Measurements from ENCODE around the gene IGSF6. TPM values are rescaled to one million over a fixed set of nuclear protein-coding genes. Genes with fewer than 3 reads are reported as not detected.

The IGSF6 gene
- total RNA-seq, 3 donors from 2014 or later = not detected

DNA sequence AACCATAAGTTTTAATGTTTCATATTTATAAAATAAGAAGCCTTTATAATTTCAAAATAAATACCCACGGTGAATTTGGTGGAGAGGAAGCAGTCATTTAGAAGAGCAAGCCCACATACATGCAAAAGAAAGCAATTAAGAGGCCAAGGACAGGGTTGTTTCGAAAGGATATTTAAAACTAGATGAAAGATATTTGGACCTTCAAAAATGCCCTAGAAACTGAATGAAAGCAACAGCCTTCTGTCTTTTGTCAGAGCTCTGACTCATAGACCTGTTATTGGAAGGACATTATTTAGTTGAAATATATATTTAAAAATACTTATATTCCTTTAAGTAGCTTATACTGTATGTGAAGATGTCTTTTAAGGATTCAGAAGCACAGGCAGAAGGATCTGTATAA is 61.6 kb downstream of the IGSF6 start:
- H3K9me3 Mint-ChIP-seq = no peaks in the 10 kb centered on the region
- H3K4me3 Mint-ChIP-seq = no peak overlapping the region
- no peak for DNase-seq
- H3K4me1 Mint-ChIP-seq (ENCODE audit: low read depth) = no peaks in the 10 kb centered on the region
- no peak for ATAC-seq
- no peaks in the 10 kb centered on the region for H3K36me3 Mint-ChIP-seq (ENCODE audit: insufficient read depth)
- no peaks in the 10 kb centered on the region for H3K27me3 Mint-ChIP-seq (ENCODE audit: low read depth)

DNA sequence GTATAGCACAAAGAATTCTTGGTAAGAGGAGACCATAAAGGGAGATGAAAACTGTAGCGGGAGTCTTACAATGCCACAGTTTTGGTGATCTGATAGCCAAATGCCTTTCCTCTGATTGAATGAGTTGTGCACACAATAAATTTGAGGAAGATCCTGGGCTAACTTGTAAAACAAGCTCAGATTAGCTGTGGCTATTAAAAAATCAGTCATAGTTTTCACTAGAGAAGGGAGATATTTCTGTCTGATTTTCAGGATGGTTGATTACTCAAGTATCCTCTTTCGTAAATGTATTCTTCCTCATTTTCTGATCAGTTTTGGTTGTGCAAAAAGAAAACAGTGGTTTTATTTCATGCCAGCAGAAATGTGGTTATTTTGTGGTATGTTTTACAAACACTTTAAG is 62.1 kb downstream of the IGSF6 start:
- H3K4me3 Mint-ChIP-seq = no peak overlapping the region
- ATAC-seq (no peak), DNase-seq (no peak)
- H3K9me3 Mint-ChIP-seq = no peaks in the 10 kb centered on the region
- H3K4me1 Mint-ChIP-seq (ENCODE audit: low read depth) = no peaks in the 10 kb centered on the region
- no peaks in the 10 kb centered on the region for H3K27me3 Mint-ChIP-seq (ENCODE audit: low read depth)
- no peaks in the 10 kb centered on the region for H3K36me3 Mint-ChIP-seq (ENCODE audit: insufficient read depth)

DNA sequence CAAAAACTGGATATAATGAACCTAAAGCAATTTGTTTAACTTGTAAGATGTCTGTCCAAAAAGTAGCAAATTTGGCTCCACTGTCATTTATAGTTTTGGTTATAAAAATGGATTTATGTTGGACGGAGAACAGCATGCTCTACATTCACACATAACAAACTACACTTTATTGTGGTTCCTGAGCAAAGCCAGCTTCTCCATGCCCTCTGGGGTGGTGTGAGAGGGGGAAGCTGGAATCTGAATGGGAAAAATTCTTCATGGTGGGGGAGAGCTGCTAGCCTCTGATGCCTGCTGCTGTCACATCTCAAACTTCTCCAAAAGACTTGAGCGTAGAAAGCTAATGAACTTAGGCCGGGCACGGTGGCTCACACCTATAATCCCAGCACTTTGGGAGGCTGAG is 62.9 kb downstream of the IGSF6 start:
- H3K9me3 Mint-ChIP-seq = no peaks in the 10 kb centered on the region
- H3K27me3 Mint-ChIP-seq (ENCODE audit: low read depth) = no peaks in the 10 kb centered on the region
- ATAC-seq (no peak), DNase-seq (no peak)
- H3K4me3 Mint-ChIP-seq = no peak overlapping the region
- no peaks in the 10 kb centered on the region for H3K4me1 Mint-ChIP-seq (ENCODE audit: low read depth)
- H3K36me3 Mint-ChIP-seq (ENCODE audit: insufficient read depth) = no peaks in the 10 kb centered on the region

Other genes starting within 250 kb of the IGSF6 start
- gene METTL9, start 53.0 kb downstream of the IGSF6 start, total RNA-seq = 10 to 100 TPM; 66.4 to 75.8 (median 69.3) TPM
- gene OTOA, start 11.4 kb upstream of the IGSF6 start, total RNA-seq = not detected
- gene NPIPB4, start 205.1 kb upstream of the IGSF6 start, total RNA-seq = 10 to 100 TPM; 72.4 to 88.3 (median 84.4) TPM

Measured in activated T-cell treated with anti-CD3 and anti-CD28 coated beads, Interleukin-2, amount 50 U/mL, for 4 hours (primary cell).